ENCODE measurements around the gene DCAF11.

DNA sequence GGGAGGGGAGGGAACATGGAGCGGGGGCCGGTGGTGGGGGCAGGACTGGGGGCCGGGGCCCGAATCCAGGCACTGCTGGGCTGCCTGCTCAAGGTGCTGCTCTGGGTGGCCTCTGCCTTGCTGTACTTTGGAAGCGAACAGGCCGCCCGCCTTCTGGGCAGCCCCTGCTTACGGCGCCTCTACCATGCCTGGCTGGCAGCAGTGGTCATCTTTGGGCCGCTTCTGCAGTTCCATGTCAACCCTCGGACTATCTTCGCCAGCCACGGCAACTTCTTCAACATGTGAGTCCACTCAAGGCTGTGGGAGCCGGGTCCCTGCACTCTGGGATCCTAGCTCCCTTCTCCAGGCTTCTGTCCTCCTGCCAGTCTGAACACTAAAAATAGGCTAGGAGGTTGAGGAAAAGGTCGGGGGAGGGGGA is 17.0 kb downstream of the DCAF11 start:
- TF ChIP-seq POLR2AphosphoS5 (IDR thresholded peaks at IDR 0.05) (no peak), POLR2A (IDR thresholded peaks at IDR 0.05) (no peak)
- TF ChIP-seq, protein P1, sequence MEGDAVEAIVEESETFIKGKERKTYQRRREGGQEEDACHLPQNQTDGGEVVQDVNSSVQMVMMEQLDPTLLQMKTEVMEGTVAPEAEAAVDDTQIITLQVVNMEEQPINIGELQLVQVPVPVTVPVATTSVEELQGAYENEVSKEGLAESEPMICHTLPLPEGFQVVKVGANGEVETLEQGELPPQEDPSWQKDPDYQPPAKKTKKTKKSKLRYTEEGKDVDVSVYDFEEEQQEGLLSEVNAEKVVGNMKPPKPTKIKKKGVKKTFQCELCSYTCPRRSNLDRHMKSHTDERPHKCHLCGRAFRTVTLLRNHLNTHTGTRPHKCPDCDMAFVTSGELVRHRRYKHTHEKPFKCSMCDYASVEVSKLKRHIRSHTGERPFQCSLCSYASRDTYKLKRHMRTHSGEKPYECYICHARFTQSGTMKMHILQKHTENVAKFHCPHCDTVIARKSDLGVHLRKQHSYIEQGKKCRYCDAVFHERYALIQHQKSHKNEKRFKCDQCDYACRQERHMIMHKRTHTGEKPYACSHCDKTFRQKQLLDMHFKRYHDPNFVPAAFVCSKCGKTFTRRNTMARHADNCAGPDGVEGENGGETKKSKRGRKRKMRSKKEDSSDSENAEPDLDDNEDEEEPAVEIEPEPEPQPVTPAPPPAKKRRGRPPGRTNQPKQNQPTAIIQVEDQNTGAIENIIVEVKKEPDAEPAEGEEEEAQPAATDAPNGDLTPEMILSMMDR (IDR thresholded peaks at IDR 0.05 in 8 of 11, conservative IDR thresholded peaks at IDR 0.05 in 3 of 11): no peak
